ENCODE data around the gene RAB7A.

Gene RAB7A

GRCh38 chr3:128726023-128727016 lies at the start of gene RAB7A:
TSS of gene RAB7A (plus strand) at chr3:128726183. CDS start at chr3:128795368, 69,185 bp downstream.
- DNase-seq (ENCODE audit: low read depth, low spot score): peak; percentile 99

- DNase-seq (ENCODE audit: low read depth, low spot score): no peak
Observed at GRCh38 chr3:128679338-128679737, 46.6 kb upstream of the RAB7A start.

GRCh38 chr3:128680603-128681368 lies 45.2 kb upstream of the RAB7A start:
- DNase-seq (ENCODE audit: low read depth, low spot score): peak; percentile 99

- no peak for DNase-seq (ENCODE audit: low read depth, low spot score)
Observed at GRCh38 chr3:128681369-128681829, 44.6 kb upstream of the RAB7A start.

GRCh38 chr3:128683957-128684356 lies 42.0 kb upstream of the RAB7A start:
- no peak for DNase-seq (ENCODE audit: low read depth, low spot score)

GRCh38 chr3:128684986-128685726 lies 40.8 kb upstream of the RAB7A start:
- no peak for DNase-seq (ENCODE audit: low read depth, low spot score)

GRCh38 chr3:128686465-128686864 lies 39.5 kb upstream of the RAB7A start:
- DNase-seq (ENCODE audit: low read depth, low spot score): no peak

- no peak for DNase-seq (ENCODE audit: low read depth, low spot score)
Observed at GRCh38 chr3:128689060-128689459, 36.9 kb upstream of the RAB7A start.

GRCh38 chr3:128693696-128694095 lies 32.3 kb upstream of the RAB7A start:
- DNase-seq (ENCODE audit: low read depth, low spot score): no peak

- no peak for DNase-seq (ENCODE audit: low read depth, low spot score)
Observed at GRCh38 chr3:128697341-128697740, 28.6 kb upstream of the RAB7A start.

- DNase-seq (ENCODE audit: low read depth, low spot score): peak; percentile 57
Observed at GRCh38 chr3:128698211-128699047, 27.6 kb upstream of the RAB7A start.

GRCh38 chr3:128701342-128702212 lies 24.4 kb upstream of the RAB7A start:
- DNase-seq (ENCODE audit: low read depth, low spot score): no peak

GRCh38 chr3:128702391-128702790 lies 23.6 kb upstream of the RAB7A start:
- no peak for DNase-seq (ENCODE audit: low read depth, low spot score)

- no peak for DNase-seq (ENCODE audit: low read depth, low spot score)
Observed at GRCh38 chr3:128703561-128703960, 22.4 kb upstream of the RAB7A start.

- no peak for DNase-seq (ENCODE audit: low read depth, low spot score)
Observed at GRCh38 chr3:128706086-128706615, 19.8 kb upstream of the RAB7A start.

- DNase-seq (ENCODE audit: low read depth, low spot score): no peak
Observed at GRCh38 chr3:128707928-128708494, 18.0 kb upstream of the RAB7A start.

GRCh38 chr3:128709038-128709437 lies 16.9 kb upstream of the RAB7A start:
- no peak for DNase-seq (ENCODE audit: low read depth, low spot score)

- DNase-seq (ENCODE audit: low read depth, low spot score): no peak
Observed at GRCh38 chr3:128709506-128710210, 16.3 kb upstream of the RAB7A start.
